GM19468 (cell line): Measurements from ENCODE around the gene OR1D2.
"Not testable (repeated sequence)": the region's sequence is repeated elsewhere in the genome, so short reads cannot be mapped to it uniquely, and the experiment has no call there.

Experiments used
- ATAC-seq: cut with Tn5 transposase; IDR thresholded peaks from one replicate; pipeline ENCODE4 v1.9.1; 2021; ENCODE audit warnings: mild to moderate bottlenecking, moderate library complexity, moderate number of reproducible peaks; ENCODE audit not compliant: unreplicated experiment; ENCODE audit errors: extremely low read depth

OR1D2 gene, protein sequence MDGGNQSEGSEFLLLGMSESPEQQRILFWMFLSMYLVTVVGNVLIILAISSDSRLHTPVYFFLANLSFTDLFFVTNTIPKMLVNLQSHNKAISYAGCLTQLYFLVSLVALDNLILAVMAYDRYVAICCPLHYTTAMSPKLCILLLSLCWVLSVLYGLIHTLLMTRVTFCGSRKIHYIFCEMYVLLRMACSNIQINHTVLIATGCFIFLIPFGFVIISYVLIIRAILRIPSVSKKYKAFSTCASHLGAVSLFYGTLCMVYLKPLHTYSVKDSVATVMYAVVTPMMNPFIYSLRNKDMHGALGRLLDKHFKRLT

DNA sequence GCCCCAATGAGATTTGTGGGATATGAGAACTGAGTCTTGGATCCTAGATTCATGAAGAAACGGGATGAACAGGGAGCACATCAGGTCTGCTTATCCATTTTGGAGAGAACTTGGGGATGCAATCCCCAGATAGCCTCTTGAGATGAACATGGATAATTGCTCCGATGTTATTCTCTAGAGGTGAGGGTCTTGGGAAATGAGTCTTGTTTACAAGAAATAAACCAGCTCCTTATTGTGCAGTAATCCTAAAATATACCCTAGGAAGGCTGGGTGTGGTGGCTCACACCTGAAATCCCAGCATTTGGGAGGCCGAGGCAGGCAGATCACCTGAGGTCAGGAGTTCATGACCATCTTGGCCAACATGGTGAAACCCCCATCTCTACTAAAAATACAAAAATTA is at the start of gene OR1D2:
Gene OR1D2, minus strand, starts transcription at position 101 of the 400 bp plus-strand sequence. CDS start 11,426 bp downstream, outside the sequence.
- no peak for ATAC-seq

DNA sequence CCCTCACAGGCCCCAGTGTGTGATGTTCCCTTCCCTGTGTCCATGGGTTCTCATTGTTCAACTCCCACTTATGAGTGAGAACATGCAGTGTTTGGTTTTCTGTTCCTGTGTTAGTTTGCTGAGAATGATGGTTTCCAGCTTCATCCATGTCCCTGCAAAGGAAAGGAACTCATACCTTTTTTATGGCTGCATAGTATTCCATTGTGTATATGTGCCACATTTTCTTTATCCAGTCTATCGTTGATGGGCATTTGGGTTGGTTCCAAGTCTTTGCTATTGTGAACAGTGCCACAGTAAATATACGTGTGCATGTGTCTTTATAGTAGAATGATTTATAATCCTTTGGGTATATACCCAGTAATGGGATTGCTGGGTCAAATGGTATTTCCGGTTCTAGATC is 33.3 kb upstream of the OR1D2 start:
- ATAC-seq: not testable (repeated sequence)

DNA sequence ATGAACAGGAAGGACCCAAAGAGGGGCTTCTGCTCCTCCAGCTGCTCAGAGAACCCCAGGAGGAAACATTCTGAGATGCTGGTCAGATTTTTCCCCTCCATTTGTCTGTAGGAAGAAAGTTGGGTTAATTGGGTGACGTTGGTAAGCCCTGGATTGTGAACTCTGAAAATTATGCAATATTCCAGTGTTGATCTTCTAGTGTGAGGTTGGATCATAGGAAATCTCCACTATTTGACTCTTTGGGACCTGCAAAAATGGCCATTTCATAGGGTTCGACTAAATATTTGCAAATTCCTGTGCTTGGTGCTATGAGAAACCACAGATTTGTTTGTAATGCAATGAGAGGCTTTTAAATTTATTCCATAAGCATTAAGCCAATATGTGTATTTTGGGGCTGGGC is 23.2 kb upstream of the OR1D2 start, which contains the start of gene OR1G1:
Gene OR1G1, minus strand, starts transcription at position 101 of the 400 bp plus-strand sequence. Its CDS starts 0 bp downstream, at position 101.
- no peak for ATAC-seq

GRCh38 chr17:3073850-3074249 is 30.4 kb downstream of the OR1D2 start:
- ATAC-seq: not testable (repeated sequence)

GRCh38 chr17:3065192-3065591 is 39.0 kb downstream of the OR1D2 start:
- not testable (repeated sequence) for ATAC-seq

DNA sequence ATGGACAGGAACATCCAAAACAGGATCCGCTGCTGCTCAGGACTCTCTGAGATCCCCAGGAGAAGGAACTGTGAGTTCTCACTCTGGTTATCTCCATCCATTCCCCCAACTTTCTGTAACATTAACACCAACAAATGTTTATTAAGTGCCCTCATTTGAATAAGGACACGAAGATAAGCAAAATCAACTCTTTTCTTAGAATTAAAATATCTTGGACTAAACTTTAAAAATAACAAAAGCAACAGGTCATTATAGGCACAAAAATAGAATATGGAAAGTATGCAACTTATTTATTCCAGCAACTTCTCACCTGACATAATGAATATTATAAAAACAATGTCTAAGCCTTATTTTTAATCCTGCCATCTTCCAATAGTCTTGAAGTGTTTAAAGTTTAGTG is 40.7 kb downstream of the OR1D2 start, which contains the start of gene OR1D5:
Gene OR1D5, minus strand, starts transcription at position 101 of the 400 bp plus-strand sequence. Its CDS starts 0 bp downstream, at position 101.
- not testable (repeated sequence) for ATAC-seq

- ATAC-seq: not testable (repeated sequence)
Observed at GRCh38 chr17:3062824-3063377, 41.3 kb downstream of the OR1D2 start.

DNA sequence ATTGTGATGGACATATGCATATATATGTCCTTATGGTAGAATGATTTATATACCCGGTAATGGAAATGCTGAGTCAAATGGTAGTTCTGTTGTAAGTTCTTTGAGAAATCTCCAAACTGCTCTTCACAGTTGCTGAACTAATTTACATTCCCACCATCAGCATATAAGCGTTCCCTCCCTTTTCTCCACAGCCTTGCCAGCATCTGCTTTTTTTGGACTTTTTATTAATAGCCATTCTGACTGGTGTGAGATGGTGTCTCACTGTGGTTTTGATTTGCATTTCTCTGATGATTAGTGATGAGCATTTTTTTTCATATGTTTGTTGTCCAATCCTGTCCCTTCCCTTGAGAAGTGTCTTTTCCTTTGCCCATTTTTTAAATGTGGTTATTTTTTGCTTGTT is 49.4 kb downstream of the OR1D2 start:
- not testable (repeated sequence) for ATAC-seq

DNA sequence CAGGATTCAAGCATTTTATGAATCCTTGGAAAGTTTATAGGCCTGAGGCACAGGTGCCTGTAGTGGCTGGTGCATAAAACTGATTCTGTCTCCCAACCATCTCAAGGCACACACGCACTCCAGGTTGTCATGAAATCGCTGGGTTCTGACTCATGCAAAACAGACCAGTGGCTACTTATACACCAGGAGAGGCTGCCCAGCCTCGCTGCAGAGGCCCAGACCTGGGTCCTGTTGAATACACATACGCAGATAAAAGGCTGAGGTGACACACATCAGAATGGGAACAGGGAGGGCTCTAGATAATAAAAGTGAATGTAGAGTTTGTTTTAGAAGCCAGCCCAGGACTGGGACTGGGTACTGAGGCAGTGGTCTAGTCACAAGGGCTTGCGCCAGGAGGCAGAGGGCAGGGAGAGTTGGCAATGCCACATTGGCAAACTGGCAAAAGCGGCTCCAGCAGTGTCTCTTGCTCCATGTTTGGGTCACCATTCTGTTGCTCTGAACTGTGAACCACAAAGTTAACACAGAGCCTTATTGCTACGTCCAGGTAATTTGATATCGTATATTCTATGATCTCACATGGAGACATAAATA is 54.4 kb downstream of the OR1D2 start:
- ATAC-seq: no peak

DNA sequence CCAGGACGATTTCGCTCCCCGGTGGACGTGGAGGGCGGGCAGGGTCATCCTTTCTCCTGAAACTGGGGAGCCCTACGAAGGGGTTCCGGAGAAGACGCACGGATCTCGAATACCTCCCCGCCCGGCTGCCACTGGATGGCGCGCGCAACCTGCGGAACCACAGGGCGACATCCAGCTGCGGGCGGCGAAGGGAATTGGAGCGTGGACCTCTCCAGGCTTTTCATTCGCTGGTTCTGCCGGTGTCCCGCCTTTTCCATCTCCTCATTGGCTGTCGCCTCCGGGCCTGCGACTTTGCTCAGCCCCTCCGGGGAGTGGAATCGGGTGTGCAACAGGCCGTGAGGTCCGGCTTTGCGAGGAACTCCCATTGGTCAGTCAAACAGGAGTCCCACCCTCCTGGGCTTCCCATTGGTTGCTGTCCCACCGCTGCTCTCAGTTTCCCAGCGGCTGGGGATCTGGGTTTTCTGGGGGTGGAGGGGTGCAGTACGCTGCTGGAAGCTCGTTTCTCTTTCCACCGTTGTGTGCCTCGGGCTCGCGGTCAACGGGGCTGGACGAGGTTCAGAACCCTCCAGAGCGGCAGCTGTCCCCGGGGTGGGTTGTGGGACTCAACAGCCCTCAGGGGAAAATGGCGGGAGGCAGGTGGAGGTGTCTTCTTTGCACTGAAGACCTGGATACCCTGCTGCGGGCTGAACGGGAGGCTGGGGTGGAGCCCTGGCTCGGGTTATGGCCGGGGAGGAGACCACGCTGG is 55.3 kb downstream of the OR1D2 start:
- peak; percentile 86 for ATAC-seq

DNA sequence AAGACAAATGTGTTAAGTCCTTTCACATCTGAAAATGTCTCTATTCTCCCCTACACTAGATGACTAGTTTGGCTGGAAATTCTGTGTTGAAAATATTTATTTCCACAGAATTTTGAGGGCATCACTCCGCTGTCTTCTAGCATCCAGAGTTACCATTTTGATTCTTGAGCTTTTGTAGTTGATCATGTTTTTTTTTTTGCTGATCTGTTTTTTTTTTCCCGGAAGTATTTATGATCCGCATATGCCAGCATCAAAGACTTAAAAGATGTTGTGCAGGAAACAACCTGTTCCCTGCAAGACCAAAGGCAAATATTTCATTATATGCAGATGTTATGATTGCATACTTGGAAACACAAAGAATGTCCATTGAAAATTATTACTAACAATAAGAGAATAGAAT is 57.5 kb downstream of the OR1D2 start:
- ATAC-seq: no peak

- no peak for ATAC-seq
Observed at GRCh38 chr17:3043737-3044365, 60.4 kb downstream of the OR1D2 start.

- ATAC-seq: no peak
Observed at GRCh38 chr17:3040882-3041281, 63.3 kb downstream of the OR1D2 start.

DNA sequence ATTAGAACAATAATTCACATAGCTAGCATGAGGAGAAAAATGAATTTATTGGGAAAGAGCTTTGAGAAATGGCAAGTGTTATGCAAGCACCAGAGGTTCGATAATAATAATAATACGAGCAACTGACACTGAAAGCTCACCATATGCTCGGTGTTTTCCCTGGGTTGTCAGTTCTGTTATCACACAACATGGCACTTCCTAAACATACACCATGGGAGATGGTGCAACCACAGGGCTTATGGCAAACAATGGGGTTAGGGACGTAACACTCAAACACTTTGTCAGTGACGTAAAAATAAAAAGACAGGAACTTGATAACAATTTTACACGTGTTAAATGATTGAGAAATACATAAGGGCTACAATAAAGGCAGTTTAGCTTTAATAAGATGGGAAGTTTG is 64.5 kb downstream of the OR1D2 start:
- no peak for ATAC-seq

DNA sequence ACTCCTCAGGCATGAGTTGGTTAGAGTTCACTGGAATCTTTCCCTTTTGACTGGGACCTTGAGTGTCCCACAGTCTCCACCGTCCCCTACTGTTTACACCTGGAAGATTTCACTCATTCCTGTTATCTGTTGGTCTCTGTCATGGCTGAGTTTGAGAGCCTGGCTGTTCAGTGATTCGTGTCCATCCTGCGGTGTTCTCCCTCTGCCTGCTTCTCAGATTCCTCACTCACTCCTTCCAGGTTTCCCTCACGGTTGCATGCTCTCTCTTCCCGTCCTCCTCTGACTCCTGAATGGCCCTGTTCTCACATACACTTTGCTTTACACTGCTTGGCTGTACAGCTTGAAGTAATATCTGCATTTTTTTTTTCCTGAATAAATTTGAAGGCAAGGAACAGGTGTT is 65.3 kb downstream of the OR1D2 start:
- no peak for ATAC-seq
